Fibroblast of skin of back (primary cell): ENCODE data around the gene PEMT.

Source experiments
- DNase-seq: peaks from one replicate; pipeline ENCODE4 v3.0.0-alpha.2; 2013

PEMT gene

GRCh38 chr17:17605083-17605728, 13.7 kb upstream of the PEMT start:
- DNase-seq: no peak

GRCh38 chr17:17603895-17604225, 12.4 kb upstream of the PEMT start:
- no peak for DNase-seq

DNA sequence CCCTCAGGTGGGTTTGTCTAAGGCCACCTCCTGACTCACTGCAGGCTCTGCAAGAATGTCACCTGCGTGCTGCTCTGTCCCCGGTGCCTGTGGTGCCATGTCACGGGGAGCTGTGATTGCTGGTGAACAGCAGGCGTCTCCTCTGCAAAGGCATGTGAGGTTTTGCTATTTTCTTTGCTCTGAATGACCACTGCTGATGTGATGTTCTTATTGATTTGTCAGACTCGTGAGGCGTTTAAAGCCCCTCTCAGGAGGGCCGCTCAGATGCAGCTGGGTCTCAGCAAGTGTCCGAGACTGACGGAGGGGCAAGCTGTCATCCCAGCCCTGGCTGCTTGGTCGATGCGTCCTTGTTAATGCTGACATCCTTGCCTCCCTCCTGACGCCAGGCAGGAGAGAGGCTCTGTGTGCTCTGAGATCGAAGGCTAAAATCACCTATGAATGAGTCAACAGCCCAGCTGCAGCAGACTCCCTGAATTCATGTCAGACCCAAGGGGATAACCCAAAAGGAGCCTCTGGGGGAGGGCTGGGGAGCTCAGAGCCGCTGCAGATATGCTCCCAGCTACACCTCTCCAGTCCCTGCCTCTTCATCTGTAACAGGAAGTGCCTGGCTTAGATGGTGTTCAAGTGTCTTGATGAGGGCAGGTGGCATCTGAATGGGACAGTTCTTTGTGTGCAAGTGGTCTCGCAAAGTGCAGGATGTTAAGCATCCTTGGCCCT, 11.8 kb upstream of the PEMT start:
- no peak for DNase-seq

DNA sequence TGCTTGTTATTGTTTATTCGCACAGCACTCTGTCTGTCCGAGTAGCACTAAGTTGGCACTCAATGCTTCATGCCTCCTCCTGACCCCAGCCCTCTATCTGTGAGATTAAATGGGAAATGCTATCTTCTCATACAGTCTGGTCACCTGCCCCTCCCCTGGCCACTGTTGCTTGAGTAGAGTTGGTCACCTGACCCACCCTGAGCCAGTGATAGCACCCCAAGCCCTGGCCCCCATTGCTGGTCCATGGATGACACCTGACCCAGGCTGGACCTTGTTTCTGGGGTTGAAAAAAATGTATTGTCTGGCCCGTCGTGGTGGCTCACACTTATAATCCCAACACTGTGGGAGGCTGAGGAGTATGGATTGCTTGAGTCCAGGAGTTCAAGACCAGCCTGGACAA, 8.5 kb upstream of the PEMT start:
- no peak for DNase-seq

DNA sequence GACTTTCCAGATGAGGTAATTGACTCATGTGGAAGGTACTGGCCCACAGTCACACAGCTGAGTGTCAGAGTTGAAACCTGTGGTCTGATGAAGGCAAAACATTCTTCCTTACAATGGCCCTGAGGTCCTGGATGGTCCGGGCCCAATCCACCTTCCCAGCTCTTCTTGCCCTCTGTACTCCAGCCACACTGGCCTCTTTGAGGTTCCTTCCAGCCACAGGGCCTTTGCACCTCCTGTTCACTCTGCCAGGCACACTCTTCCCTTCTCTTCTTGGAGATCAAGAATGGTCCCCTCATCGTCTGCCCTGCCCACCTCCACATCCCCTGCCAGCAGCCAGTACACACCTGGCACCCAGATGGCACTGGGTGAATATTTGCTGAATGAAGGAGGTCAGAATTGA, 6.5 kb upstream of the PEMT start:
- DNase-seq: no peak

DNA sequence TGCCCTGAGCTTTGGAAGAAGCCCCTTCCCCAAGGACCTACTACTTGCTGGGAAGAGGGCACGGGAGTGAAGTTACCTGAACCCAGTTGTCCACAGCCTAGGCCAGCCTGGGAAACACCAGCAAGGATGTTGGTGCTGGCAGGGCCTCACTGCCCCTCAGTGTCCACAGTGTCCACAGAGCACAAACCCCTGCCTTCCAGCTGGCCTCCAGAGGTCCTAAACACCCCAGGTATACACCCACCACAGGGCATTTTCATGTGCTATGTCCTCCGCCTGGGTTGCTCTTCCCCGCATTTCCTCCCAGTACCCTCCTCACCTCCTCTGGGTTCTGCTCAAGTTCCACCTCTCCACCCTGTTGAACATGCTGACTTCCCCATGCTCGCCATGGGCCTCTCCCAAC, 4.2 kb upstream of the PEMT start:
- no peak for DNase-seq

DNA sequence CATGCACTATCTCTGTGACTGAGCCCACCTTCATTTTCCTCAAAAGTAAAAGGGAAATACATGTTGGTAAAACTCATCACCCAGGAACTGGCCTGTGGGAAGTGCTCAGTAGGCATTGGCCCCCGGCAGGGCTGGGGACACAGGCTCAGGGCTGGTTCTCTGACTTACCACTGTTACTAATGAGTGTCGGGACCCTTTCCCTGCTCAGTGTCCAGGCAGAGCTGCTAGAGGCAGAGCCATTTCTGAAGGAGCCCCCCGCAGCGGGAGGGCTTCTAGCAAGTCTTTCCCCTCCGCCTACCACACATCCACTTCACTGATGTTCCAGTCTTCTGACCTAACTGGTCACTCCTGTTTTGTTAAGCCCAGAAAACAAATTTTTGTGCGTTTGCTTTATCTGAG, 1.7 kb upstream of the PEMT start:
- DNase-seq: no peak

- no peak for DNase-seq
Observed at GRCh38 chr17:17590883-17591354, 589 bp downstream of the PEMT start.

DNA sequence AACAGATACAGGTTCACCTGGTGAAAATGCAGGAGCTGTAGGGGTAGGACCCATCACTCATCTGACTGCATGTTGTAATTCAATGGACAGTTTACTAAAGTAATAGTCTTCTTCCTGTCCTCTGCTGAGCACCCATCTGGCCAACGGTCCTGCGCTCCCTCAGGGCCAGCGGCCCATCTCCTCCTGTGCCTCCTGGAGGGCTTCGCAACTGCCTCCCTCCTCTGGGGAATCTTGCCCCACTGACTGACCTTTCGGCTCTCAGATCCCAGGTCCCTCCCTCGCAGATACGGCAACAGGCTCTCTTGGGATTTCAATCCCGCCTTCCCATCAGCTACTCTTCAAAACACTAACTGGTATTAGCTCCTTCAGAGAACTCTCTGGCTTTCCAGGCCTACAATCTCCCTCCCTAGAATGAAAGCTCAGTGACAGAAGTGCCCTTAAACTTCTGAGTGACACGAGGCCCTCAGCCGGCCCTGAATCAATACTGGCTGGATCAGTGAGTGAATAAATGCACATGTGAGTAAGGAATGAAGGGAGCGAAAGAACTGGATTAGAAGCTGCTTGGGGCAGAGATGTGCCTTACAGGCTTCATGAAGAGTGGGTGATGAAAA, 1.3 kb downstream of the PEMT start:
- no peak for DNase-seq

GRCh38 chr17:17587614-17588337, 3.7 kb downstream of the PEMT start:
- DNase-seq: no peak

DNA sequence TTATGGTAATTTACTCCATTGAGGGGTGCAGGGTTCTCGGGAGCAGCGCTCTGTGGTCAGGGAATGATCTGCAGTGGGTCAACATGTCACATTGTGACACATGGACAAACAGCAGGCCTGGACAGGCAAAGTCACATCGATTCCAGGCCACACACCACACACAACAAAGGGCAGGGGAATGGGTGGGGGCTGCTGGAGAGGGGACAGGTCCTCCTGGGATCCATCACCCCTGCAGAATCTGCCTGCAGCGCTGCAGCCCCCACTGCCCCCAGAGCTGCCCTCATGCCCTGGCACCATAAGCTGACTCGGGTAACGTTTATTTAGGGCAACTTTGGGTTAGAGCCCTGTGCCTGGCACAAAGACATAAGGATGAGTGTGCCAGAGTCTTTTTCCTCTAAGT, 9.1 kb downstream of the PEMT start:
- no peak for DNase-seq

- DNase-seq: no peak
Observed at GRCh38 chr17:17581509-17581908, 10.0 kb downstream of the PEMT start.

GRCh38 chr17:17580662-17581470, 10.6 kb downstream of the PEMT start:
- peak; percentile 22 for DNase-seq

DNA sequence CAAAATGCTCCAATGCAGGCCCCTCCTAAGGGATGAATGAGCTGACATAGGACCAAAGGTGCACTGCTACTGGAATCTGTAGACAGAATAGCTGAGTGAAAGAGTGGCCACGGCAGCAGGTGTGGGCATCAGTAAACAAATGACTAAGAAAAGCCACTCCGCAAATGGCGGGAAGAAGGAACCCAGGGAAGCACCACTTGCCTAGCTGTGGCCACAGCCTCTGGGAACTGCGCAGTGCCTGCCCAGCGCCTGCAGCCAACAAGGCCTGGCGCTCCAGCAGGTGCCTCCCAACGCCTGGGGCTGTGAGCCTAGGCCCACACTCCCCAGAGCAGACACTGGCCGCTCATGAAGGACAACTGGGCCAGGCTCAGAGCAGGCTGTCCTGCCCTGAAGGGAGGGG, 11.8 kb downstream of the PEMT start:
- no peak for DNase-seq

GRCh38 chr17:17577373-17577772, 14.1 kb downstream of the PEMT start:
- no peak for DNase-seq

DNA sequence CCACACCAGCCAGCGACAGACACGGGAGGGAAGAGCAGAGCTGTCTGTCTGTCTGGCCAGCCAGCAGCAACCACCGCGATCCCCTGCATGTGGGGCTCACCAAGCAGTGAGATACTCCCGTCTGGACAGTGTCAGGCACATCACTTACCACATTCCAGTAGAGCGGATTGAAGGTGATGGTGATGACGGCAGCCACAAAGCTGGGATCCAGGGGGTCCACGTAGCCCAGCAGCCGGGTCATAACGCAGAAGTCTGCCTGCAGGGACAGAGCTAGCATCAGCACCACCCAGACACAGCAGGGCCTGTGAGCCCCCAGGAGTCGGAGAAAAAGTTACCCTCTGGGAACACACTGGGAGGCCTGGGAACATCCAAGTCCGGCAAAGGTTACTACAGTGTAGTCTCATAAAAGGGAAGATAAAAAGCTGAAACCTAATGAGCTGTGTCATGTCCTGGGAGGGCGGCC, 14.7 kb downstream of the PEMT start:
- DNase-seq: no peak

GRCh38 chr17:17575360-17576251, 15.9 kb downstream of the PEMT start:
- no peak for DNase-seq

DNA sequence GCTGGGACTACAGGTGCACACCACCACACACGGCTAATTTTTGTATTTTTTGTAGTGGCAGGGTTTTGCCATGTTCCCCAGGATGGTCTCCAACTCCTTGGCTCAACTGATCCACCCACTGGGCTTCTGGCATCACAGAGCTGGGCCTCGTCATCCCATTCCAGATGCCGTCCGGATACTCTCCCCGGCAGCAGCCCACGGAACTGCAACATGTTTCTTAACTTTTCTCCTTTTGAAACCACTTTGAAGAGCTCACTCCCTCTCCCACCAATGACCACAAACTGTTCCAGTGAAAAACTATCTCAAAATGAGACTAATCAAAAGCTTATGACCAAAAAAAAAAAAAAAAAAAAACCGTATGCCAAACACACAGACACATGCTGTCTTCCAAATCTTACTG, 17.6 kb downstream of the PEMT start:
- no peak for DNase-seq

- DNase-seq: no peak
Observed at GRCh38 chr17:17572010-17572785, 19.3 kb downstream of the PEMT start.
